GM19023 (cell line): ENCODE data around the gene SYT2.
A peak's percentile ranks its signal among the peaks of the same experiment; 100 is the strongest.
"Not testable (repeated sequence)": the region's sequence is repeated elsewhere in the genome, so short reads cannot be mapped to it uniquely, and the experiment has no call there.

Experiments
- ATAC-seq: cut with Tn5 transposase; IDR thresholded peaks from one replicate; pipeline ENCODE4 v1.9.1; 2021; ENCODE audit warnings: mild to moderate bottlenecking, moderate library complexity; ENCODE audit not compliant: unreplicated experiment

The SYT2 gene

DNA sequence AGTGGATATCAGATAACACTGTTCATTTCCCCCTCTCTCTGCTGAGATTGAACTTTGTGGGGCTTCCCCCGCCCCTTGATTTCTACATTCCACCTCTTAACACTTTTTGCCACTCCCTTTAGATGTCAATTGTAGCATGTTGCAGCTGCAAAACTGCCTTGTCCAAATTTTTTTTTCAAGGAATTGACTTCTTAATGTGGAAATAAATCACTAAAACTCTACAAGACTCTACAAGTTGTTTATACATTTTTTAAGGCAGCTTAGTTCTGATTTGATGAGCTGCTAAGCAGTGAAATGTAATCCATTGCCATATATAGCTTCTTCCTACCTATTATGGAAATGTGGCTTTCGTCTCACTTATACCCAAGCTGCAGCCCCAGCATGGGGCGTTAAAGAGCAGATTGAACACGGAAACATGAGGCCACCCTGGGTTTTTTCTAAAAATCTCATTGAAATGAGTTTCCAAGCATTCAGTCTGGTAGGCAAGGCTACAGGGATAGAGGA, 132.2 kb downstream of the SYT2 start:
- no peak for ATAC-seq

DNA sequence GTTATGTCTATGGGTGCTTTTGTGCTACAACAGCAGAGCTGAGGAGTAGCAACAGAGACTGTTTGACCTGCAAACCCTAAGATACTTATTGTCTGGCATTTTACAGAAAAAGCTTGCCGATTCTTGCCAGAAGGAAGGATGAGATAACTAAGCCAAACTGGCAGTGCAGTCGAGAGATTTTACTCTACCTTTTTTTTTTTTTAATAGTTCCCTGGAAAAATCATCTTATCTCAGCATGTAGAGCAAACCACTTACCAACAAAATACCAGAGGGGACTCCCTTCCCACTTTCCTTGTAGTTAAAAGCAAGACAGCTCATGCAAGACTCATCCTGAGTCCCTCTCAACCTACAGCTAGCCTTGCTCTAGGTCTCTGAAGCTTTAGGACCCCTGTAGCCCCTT, 132.9 kb downstream of the SYT2 start:
- ATAC-seq, result no peak

DNA sequence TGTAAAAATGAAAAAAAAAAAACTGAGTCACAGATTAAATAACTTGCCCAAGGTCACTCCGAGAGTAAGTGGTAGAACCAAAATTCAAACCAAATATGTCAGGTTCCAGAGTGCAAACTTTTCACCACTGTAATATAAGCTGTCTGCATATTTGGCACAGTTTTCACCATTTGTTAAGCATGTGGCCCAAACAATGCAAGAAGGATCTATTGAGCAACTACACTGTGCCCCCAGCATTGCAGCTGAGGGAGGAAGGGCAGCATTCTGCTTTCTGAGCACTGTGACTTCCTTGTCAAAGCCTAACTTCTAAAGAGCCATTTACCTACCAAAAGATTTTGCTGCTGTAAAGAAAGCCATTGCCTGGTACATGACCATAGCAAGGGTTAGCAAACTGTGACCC, 133.4 kb downstream of the SYT2 start:
- ATAC-seq, result no peak

DNA sequence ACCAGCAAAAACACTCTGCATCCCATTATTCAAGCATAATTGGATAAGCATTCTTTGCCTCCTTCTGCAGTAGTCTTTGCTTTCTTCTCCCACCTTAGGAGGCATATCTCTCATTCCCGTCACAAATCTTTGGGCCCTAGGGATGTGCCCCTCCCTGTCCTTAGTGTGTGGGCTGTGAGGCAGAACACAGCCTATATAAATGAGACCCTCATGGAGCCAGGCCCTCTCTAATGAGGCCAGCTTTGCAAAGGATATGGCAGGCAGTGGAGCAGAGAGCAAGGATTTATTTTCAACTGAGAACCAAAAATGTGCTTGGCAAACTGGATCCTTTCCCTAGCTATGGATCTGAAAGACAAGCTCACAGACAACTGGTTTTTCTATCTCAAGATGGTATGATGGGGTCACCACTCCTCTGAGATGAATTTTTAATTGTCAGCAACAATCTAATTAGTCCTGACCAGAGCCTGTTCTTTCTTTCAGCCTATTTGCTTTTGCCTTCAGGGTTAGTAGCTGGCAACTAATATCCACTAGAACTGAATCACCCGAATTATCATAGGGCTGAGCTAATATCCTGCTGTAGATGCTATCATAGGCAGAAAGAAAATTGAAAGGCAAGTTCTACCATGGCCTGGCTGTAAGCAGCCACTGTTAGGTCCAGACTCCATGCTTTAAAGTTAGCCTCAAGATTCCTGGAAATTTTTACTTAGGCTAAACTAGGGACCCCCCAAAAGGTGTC, 134.2 kb downstream of the SYT2 start:
- no peak for ATAC-seq

DNA sequence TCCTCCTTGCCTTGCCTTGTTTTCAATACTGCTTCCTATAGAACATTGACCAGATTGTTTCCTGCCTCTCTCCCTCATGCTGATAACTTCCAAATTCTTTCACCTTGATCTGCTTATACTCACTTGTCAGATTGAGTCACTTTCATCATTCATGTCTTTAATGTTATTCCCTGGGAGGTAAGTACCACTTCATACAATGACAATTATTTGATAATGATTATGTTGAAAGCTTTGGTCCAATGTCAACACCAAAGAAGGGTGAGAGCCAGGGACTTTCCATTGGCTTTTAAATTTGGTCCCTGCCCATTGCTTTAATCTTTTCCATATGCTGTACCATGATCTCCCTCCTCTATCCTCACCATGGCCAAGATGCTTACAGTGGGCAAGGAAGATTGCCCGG, 137.4 kb downstream of the SYT2 start:
- ATAC-seq, result no peak

DNA sequence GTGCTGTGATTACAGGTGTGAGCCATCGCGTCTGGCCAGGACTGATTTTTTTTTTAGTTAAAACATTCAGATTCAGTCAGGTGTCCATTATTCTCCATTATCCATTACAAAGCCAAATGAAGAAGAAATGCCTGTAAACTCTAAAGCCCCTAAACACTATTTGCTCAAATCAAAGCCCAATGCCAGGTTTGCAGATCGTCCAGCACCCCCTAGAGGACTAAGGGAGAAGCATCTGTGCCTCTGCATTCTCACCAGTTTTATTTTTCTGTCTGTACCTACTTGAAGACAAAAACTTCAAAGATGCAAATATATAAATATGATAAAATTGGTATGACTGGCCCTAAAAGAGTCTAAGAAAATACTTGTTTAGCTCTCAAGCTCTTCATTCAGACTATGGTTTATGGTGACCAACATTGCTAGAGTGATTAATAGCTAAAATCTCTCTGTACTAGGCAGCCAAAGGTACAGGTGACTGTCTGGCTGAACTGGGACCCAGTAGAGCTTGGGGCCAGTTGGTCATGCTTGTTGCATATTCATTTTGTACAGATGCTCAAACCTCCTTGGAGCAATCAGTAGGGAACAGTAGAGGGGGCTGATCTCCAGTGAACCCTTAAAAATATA, 138.4 kb downstream of the SYT2 start:
- no peak for ATAC-seq

DNA sequence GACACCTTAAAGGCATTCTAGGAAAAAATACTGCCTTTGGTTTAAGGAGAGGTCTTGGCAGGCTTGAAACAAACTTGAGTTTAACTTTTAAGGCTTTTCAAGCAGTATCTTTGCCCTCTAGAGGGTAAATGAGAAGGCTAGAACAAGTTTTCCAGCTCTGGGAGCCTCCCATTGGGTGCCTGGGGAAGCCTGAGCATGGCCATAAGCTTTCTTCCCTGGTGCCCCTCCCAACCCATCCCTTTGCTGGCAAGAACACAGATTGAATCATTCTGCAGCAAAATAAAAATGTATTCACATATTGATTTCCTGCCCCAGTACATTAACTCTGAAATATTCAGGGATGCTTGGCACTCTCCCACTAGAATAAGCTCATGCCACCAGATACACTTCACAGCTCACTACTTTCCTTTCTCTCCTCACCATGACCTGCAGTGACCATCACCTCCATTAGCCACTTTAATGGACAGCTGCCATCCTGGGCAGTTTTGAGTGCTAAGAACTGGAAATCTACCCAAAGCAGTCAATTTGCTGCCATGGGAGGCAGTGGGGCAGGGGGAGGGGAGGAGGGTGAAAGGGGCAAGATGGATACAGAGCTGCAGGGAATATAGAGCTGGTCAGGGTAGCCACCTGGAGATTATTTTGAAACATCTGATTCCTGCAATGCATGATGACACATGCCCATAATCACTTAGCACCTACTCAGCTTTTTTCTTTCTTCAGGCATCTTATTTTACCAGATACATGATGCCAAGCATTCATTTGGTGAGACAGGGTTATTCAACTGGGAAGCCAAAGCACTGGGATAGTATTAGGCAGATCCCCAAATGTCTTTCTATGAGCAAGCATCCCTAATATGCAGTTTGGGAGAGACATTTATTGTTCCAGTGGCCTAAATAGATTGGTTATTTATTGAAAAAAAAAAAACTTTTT, 140.6 kb downstream of the SYT2 start:
- ATAC-seq, result no peak

DNA sequence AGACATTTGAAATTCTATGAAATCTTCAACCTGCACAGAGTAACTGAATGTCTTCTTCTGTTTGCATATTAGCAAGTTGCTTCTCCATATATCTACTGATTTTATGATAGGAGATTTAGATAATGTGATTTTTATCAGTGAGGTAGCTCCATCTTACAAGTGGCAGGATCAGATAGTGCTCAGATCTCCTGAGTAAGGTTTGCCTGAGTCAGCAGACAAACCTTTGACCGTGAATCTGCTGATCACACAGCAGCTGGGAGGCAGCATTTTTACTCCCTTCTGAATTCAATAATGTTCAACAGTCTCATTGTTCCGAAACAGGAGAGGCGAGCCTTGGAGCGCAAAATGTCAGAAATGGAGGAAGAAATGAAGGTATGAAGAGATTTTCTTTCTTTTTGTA, 141.4 kb downstream of the SYT2 start:
- no peak for ATAC-seq

DNA sequence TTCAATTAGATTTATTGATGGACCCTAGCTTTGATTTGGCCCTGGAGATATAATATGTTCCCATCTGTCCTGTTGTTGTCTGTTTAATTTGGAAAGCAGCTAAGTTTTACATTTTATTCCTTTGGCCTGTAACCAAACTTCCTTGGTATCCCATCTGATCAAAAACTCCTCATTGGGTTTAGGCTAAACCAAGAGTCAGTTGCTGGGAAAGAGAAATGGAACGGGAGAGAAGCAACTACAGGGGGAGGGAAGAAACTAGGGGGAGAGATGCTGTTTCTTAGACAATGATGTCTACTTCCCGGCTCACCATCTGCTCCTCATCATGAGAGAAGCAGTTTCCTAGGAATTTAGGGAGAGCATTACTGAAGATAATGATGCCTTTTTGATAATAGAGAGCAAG, 141.8 kb downstream of the SYT2 start:
- ATAC-seq, result no peak

DNA sequence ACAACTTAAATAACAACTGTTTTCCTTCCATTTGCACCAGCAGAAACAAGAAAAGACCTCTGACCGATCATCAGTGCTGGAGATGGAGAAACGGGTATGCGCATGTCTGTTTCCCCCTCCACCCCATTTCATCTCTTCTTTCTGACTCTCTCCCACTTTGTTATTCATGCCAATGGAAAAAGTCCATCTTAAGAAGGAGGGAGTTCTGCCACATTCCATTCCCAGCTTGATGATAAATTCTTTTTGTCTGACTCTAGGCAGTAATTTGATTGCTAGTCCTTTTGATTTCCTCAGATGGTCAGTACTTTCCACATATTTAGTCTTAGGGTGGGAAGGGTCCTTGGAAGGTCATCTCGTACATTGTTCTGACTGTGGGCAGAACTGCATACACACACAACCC, 142.5 kb downstream of the SYT2 start:
- no peak for ATAC-seq

DNA sequence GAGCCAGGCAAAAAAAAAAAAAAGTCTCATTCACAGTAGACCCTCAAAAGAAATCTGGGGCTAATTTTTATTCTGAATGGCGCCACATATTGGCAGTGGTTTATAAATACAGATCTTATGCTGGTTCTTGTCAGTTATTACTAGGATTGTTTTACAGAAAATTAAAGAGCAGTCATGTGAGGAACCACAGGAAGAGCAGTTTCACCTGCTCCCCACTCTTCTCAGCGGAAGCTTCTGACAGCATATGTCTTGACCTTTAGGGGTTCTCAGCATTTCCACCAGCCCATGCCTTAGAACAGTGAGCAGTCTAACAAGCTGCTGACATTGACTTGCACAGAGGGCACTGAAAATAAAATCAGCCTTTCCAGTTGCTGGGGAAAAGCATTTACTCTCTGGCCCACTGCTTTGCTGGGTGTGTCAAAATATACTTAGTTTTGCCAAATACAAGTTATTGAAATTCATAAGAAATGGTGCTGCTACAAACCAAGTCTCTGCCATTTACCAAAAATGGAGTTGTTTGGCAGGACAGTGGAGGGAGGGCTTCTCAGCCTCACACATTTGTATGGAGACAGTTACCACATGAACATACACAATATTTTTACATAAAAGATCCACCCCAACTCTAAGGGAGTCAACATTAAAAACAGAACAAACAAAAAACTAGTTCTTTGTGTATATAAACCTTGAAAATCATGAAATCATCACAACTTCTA, 144.2 kb downstream of the SYT2 start:
- peak; percentile 82 for ATAC-seq

DNA sequence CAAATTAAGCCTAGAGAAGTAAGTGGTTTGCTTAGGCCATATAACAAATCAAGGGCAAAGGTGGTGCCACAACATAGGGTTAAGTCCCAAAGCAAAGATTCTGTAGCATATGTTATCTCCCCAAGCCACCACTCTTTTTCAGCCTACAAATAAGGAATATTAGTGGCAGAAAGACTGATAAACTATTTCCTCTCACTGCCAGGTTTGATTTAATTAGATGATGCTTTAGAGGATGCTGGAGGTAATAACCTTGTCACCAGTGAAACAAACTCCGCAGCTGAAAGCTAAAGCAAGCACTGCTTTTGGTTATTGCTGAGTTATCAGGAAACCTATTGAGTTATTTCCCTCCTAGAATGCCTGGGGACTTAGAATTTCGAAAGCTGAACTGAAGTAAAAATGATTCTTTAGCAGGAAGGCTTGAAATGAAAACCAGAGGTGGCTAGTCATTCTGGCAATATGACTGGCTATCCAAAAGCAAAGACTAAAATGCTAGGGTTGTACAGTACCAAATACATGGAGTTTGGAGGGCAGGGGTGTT, 145.2 kb downstream of the SYT2 start:
- ATAC-seq, result no peak

DNA sequence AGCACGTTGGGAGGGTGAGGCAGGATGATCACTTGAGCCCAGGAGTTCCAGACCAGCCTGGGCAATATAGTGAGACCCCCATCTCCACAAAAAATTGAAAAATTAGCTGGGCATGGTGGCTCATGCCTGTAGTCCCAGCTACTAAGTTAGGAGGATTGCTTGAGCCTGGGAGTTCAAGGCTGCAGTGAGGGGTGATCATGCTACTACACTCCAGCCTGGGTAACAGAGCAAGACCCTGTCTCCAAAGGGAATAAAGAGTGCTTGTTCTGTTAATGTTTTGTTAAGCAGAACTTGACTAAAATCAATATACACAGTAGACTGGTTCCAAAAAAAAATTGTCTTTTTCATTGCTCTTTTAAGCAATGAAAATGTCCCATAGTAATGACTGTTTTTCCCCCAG, 146.4 kb downstream of the SYT2 start:
- ATAC-seq, result no peak

DNA sequence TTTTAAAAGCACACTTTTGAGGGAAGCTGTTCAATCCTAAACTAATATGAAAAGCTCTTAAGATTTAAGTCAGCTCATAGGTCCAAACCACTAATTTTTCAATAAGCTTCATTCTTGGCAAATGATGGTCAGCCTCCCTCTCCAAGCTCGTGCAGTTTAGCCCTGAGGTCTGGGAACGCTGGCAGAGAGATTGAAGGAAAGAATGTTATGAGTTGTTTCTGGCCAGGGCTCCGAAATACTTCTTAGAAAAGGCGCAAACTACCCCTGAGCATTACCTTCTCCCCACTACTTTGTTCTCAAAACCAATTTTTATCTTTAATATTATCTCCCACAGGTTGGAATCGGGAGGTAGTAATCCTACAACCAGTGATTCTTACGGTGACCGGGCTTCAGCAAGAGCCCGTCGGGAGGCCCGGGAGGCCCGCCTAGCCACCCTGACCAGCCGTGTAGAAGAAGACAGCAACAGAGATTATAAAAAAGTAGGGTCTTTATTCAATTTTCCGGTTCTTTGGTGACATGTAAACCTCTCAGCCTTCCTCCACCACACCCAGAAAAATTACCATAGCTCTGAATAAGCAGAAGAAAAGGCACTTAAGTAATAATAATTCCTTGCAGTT, 147.7 kb downstream of the SYT2 start:
- no peak for ATAC-seq

DNA sequence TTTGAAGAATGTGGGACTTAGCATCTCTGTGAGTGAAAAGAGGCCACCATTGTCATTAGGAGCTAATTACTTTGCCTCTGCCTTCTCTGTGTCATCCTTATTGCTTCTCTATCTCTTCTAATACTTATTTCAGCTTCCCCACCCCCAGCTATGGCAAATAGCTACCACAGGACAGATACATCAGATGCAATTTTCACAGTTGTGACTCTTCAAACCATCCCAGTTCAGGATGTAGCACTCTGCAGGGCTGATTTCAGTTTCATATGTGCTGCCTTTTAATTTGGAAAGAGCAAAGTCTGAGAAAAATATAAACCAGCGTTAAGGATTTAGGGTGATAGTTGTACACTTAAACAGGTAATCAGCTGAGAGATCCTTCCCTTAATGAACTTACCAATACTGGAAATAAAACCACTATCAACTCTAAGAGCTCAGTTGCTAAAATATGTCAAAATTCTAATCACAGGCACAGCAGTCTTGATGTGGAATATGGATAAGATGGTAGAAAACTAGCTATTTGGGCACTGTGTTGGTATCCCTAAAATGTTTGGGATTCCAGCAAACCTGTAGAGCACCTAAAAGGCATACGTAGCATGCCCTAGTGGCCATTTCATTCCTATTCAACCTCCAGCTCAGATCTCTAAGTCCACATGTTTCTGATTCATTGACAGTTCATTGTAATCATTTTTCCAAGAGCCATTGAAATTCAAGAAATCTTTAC, 148.4 kb downstream of the SYT2 start:
- no peak for ATAC-seq

DNA sequence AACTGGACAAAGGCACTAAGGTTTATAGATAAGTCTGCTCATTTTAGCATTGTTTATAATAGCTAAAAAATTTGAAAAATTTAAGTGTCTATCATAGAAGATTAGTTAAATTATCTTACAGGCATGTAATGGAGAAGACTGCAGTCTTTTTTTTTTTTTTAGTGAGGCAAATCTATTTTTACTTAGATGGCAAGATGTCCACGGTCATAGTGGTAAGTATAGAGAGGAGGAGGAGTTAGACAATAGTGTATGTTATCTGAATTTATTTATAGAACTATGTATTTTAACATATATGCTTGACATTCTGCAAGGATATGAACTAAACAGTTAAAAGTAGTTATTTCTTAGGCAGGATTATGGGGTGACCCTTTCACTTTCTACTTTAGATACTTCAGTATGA, 149.0 kb downstream of the SYT2 start:
- no peak for ATAC-seq

DNA sequence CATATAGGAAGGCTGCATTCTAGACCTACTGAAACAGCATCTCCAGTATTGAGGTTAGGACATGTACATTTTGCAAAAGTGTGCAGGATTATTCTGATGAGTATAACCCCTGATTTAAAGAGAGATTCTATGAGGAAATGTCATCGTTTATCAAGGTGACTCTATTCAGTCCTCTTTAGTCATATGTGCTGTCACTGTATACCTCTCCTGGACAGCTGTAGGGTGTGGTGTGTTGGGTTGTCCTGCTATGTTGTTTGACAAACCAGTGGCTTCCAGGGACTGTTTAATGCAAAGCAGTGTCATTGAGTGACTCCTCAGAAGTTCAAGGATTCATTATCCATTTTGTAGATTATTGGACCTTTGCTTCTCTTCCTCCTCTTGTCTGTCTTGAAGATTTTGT, 152.6 kb downstream of the SYT2 start:
- ATAC-seq, result not testable (repeated sequence)

DNA sequence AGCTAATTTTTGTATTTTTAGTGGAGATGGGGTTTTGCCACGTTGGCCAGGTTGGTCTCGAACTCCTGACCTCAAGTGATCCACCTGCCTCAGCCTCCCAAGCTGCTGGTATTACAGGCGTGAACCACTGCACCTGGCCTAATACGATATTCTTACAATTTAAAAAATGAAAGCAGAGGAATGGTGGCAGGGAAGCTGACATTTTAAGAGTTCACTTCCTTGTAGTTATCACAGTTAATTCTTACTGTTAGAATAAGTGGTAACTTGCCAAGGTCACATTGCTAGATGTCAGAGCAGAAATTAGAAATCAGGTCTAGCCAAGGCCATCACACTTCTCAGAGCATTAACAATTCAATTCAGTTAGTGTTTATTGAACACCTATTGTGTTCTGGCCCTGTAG, 154.2 kb downstream of the SYT2 start:
- not testable (repeated sequence) for ATAC-seq

DNA sequence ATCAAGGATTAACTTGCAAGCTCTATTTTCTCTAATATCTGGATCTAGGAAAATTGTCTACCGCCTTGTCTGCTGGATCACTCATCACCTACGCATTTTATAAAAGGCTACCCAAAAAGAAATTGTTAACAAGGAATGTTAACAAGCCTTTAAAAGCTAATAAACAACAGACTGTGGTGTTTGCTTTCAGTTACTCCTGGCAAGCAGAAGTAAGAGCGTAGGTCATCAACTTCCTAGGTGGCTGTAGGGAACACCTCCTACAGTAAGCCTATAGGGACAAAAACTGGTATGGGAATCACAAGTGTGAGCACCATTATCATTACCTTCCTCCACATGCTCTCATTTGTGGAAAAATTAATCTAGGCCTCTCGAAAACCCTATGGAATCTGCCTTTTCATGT, 155.6 kb downstream of the SYT2 start:
- not testable (repeated sequence) for ATAC-seq
